HG03354 (cell line): ENCODE measurements around the gene HEATR1.
"Not testable (repeated sequence)": the region's sequence is repeated elsewhere in the genome, so short reads cannot be mapped to it uniquely, and the experiment has no call there.

ENCODE experiments used
- ATAC-seq: cut with Tn5 transposase; IDR thresholded peaks from one replicate; pipeline ENCODE4 v1.9.1; 2021; ENCODE audit warnings: mild to moderate bottlenecking; ENCODE audit not compliant: unreplicated experiment, poor library complexity, severe bottlenecking

The HEATR1 gene

GRCh38 chr1:236603991-236604904, at the start of gene HEATR1:
HEATR1 (minus strand) TSS chr1:236604516; CDS start chr1:236604095, 421 bp downstream.
- peak; percentile 93 for ATAC-seq

GRCh38 chr1:236645016-236645680, 40.8 kb upstream of the HEATR1 start:
- no peak for ATAC-seq

- no peak for ATAC-seq
Observed at GRCh38 chr1:236642763-236643162, 38.4 kb upstream of the HEATR1 start.

- no peak for ATAC-seq
Observed at GRCh38 chr1:236639686-236640085, 35.4 kb upstream of the HEATR1 start.

GRCh38 chr1:236638945-236639344, 34.6 kb upstream of the HEATR1 start:
- no peak for ATAC-seq

GRCh38 chr1:236636017-236636416, 31.7 kb upstream of the HEATR1 start:
- ATAC-seq: no peak

- ATAC-seq: no peak
Observed at GRCh38 chr1:236627727-236628408, 23.6 kb upstream of the HEATR1 start.

GRCh38 chr1:236623371-236624166, 19.3 kb upstream of the HEATR1 start:
- ATAC-seq: no peak

GRCh38 chr1:236622407-236622806, 18.1 kb upstream of the HEATR1 start:
- no peak for ATAC-seq

- no peak for ATAC-seq
Observed at GRCh38 chr1:236619398-236619797, 15.1 kb upstream of the HEATR1 start.

- ATAC-seq: no peak
Observed at GRCh38 chr1:236618507-236618906, 14.2 kb upstream of the HEATR1 start.

- ATAC-seq: no peak
Observed at GRCh38 chr1:236615399-236616148, 11.3 kb upstream of the HEATR1 start.

GRCh38 chr1:236612349-236612748, 8.0 kb upstream of the HEATR1 start:
- no peak for ATAC-seq

GRCh38 chr1:236608930-236609726, 4.8 kb upstream of the HEATR1 start:
- no peak for ATAC-seq

- not testable (repeated sequence) for ATAC-seq
Observed at GRCh38 chr1:236607597-236607996, 3.3 kb upstream of the HEATR1 start.

GRCh38 chr1:236604905-236605806, 840 bp upstream of the HEATR1 start:
- ATAC-seq: no peak

GRCh38 chr1:236602171-236602570, 2.1 kb downstream of the HEATR1 start:
- no peak for ATAC-seq
